ENCODE results near the gene NEK8. TPM values are rescaled to one million over a fixed set of nuclear protein-coding genes. Genes with fewer than 3 reads are reported as not detected.

NEK8 gene
- polyA plus RNA-seq, 1 donor from 2014 or later, result 18.6 TPM

GRCh38 chr17:28704219-28704858 is 24.2 kb upstream of the NEK8 start:
- Mint-ChIP-seq H3K36me3 (peaks cover 2% of the 10 kb centered on the region), H3K4me1 (peaks cover 0 to 5% (median 4%) of the 10 kb centered on the region in 3 donors), H3K4me3 (no peak overlapping the region), H3K27ac (no peak overlapping the region), H3K9me3 (no peaks in the 10 kb centered on the region), H3K27me3 (no peaks in the 10 kb centered on the region)

GRCh38 chr17:28705074-28705659 is 23.4 kb upstream of the NEK8 start:
- peaks cover 2% of the 10 kb centered on the region for H3K36me3 Mint-ChIP-seq
- no peak overlapping the region for H3K4me3 Mint-ChIP-seq
- no peaks in the 10 kb centered on the region for H3K27me3 Mint-ChIP-seq
- no peaks in the 10 kb centered on the region for H3K9me3 Mint-ChIP-seq
- H3K4me1 Mint-ChIP-seq, result peaks cover 0 to 5% (median 4%) of the 10 kb centered on the region in 3 donors
- peak overlapping the region in 1 of 3 donors; percentile 80 for H3K27ac Mint-ChIP-seq

- Mint-ChIP-seq H3K27ac (peak overlapping the region in 2 of 3 donors; percentile 80 to 92), H3K9me3 (no peaks in the 10 kb centered on the region), H3K4me1 (peaks cover 5 to 7% (median 6%) of the 10 kb centered on the region in 3 donors), H3K4me3 (no peak overlapping the region), H3K36me3 (peaks cover 2% of the 10 kb centered on the region), H3K27me3 (no peaks in the 10 kb centered on the region)
Measured at GRCh38 chr17:28705728-28706334, 22.8 kb upstream of the NEK8 start.

GRCh38 chr17:28706471-28707338 is 21.9 kb upstream of the NEK8 start:
- no peak overlapping the region for H3K27ac Mint-ChIP-seq
- H3K9me3 Mint-ChIP-seq, result no peaks in the 10 kb centered on the region
- peaks cover 6 to 9% (median 8%) of the 10 kb centered on the region in 3 donors for H3K4me1 Mint-ChIP-seq
- no peaks in the 10 kb centered on the region for H3K27me3 Mint-ChIP-seq
- peaks cover 2% of the 10 kb centered on the region for H3K36me3 Mint-ChIP-seq
- peak overlapping the region in 1 of 4 donors; percentile 73 for H3K4me3 Mint-ChIP-seq

DNA sequence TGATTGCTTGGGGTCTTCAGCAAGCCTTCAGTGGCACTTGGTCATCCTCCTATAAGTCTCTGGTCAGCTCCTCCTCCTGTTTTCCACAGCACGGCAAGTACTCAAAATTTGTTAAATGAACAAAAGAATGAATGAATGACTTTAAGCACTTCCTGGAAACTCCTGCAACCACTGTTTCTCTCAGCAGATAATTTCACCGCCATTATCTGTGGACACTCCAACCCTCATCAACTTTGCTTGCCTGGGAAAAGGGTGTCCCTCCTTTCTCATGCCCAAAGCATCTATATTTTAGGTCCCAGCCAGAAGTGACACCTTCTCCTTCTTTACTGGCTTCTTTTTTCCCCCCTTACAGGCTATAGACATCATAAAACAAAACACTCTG is 21.3 kb upstream of the NEK8 start:
- Mint-ChIP-seq H3K4me3 (peak overlapping the region in 1 of 4 donors; percentile 73), H3K27ac (peak overlapping the region in 1 of 3 donors; percentile 30), H3K36me3 (no peaks in the 10 kb centered on the region), H3K4me1 (peaks cover 7 to 12% (median 8%) of the 10 kb centered on the region in 3 donors), H3K9me3 (no peaks in the 10 kb centered on the region), H3K27me3 (no peaks in the 10 kb centered on the region)

- Mint-ChIP-seq H3K36me3 (no peaks in the 10 kb centered on the region), H3K27me3 (peaks cover 3% of the 10 kb centered on the region), H3K27ac (peak overlapping the region; percentile 84 to 94 (median 94)), H3K4me1 (peaks cover 11 to 13% (median 11%) of the 10 kb centered on the region in 3 donors), H3K4me3 (peak overlapping the region; percentile 78 to 98 (median 93)), H3K9me3 (no peaks in the 10 kb centered on the region)
Measured at GRCh38 chr17:28710861-28711722, 17.5 kb upstream of the NEK8 start.

- H3K36me3 Mint-ChIP-seq, result no peaks in the 10 kb centered on the region
- H3K27me3 Mint-ChIP-seq, result peaks cover 3% of the 10 kb centered on the region
- H3K27ac Mint-ChIP-seq, result peak within 1 kb of the TSS; percentile 84 to 94 (median 94)
- H3K9me3 Mint-ChIP-seq, result no peaks in the 10 kb centered on the region
- peak within 1 kb of the TSS; percentile 78 to 98 (median 93) for H3K4me3 Mint-ChIP-seq
- H3K4me1 Mint-ChIP-seq, result peaks cover 11 to 13% (median 11%) of the 10 kb centered on the region in 3 donors
Measured at GRCh38 chr17:28711723-28712031, 16.9 kb upstream of the NEK8 start, which contains the start of gene PROCA1. Gene PROCA1 (minus strand): TSS chr17:28711888. CDS start chr17:28711660, 228 bp downstream.

DNA sequence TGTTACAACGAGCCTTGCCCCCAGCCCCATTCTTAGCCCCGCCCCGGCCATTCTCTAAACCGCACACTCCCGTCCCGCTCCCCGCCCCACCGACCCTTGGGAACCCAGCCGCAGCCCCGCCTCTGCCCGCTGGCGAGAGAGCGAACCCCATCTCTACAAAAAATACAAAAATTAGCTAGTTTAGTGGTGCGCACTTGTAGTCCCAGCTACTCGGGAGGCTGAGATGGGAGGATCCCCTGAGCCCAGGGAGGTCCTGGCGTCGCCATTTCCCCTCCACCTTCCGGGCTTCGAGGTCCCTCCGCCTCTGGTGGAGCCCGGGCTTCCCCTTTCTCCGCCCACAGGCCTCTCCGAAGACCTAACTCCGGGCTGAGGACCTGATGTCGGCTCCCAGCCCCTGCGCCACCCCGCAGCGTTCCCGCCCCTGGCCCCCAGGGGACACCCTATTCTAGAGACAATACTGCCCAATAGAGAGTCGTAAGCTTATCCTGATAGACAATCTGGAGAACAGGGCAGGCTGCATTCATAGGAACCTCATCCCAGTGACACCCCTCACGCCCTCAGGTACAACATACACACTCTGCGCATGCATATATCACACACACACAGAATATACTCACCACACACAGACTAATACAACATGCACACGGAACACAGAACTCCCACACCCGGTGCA is 16.4 kb upstream of the NEK8 start:
- Mint-ChIP-seq H3K4me1 (peaks cover 11 to 13% (median 11%) of the 10 kb centered on the region in 3 donors), H3K36me3 (no peaks in the 10 kb centered on the region), H3K27me3 (peaks cover 3% of the 10 kb centered on the region), H3K4me3 (peak overlapping the region; percentile 78 to 98 (median 93)), H3K9me3 (no peaks in the 10 kb centered on the region), H3K27ac (peak overlapping the region; percentile 84 to 94 (median 87))

DNA sequence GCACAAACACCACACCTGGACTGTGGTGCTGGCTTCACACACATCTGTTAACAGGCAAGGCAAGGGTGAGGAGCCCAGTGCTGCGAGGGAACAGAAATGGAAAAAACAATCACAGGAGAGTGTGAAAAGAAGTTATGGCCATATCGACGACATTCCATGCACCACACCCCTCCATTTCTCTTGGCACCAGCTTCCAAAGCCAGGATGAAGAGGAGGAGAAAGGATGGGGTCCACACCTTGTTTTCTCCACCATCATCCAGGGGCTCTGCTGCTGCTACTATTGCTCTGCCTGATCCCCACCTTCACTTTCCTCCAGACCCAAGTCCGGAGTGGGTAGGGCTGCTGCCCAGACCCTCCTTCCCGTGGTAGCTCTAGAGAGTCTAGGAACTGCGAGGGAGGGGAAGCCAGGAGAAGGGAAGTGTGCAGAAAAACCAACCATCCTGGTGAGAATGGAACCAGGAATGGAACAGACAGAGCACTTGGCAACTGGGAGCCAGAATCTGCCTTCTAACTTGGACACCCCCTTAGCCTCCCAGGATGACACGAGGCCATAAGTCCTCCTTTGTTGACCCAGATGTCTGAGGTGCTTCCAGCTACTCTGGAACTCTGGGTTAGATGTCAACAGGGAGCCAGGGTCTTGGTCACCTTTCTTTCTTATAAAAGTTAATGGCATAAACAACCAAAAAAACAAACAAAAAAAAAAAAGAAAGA is 15.7 kb upstream of the NEK8 start:
- H3K4me1 Mint-ChIP-seq, result peaks cover 11 to 13% (median 11%) of the 10 kb centered on the region in 3 donors
- H3K27ac Mint-ChIP-seq, result peak overlapping the region in 2 of 3 donors; percentile 87 to 94
- H3K4me3 Mint-ChIP-seq, result peak overlapping the region; percentile 78 to 98 (median 93)
- H3K27me3 Mint-ChIP-seq, result peaks cover 3% of the 10 kb centered on the region
- H3K9me3 Mint-ChIP-seq, result no peaks in the 10 kb centered on the region
- H3K36me3 Mint-ChIP-seq, result no peaks in the 10 kb centered on the region

GRCh38 chr17:28714281-28714680 is 14.3 kb upstream of the NEK8 start:
- peaks cover 3% of the 10 kb centered on the region for H3K27me3 Mint-ChIP-seq
- peaks cover 17 to 21% (median 17%) of the 10 kb centered on the region in 3 donors for H3K4me1 Mint-ChIP-seq
- peak overlapping the region in 1 of 3 donors; percentile 20 for H3K27ac Mint-ChIP-seq
- H3K36me3 Mint-ChIP-seq, result no peaks in the 10 kb centered on the region
- peak overlapping the region in 1 of 4 donors; percentile 76 for H3K4me3 Mint-ChIP-seq
- H3K9me3 Mint-ChIP-seq, result no peaks in the 10 kb centered on the region

DNA sequence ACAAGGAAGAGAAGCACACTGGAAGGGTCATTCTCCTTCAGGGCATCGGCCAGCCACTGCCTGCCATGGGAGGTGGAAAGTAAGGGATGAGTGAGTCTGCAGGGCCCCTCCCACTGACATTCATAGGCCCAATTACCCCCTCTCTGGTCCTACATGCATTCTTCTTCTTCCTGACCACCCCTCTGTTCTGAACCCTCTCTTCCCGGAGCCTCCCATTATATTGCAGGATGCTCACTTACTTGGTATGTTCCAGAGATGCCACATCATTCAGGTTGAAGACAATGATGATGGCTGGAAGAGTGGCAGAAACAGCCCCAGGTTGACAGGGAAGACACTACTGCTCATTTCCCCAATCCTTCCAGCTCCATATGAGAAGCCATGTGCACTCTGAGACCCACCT is 13.4 kb upstream of the NEK8 start:
- Mint-ChIP-seq H3K4me3 (peak overlapping the region in 2 of 4 donors; percentile 10 to 34), H3K9me3 (no peaks in the 10 kb centered on the region), H3K36me3 (no peaks in the 10 kb centered on the region), H3K27ac (peak overlapping the region in 1 of 3 donors; percentile 20), H3K27me3 (peaks cover 3% of the 10 kb centered on the region), H3K4me1 (peaks cover 20 to 30% (median 23%) of the 10 kb centered on the region in 3 donors)

DNA sequence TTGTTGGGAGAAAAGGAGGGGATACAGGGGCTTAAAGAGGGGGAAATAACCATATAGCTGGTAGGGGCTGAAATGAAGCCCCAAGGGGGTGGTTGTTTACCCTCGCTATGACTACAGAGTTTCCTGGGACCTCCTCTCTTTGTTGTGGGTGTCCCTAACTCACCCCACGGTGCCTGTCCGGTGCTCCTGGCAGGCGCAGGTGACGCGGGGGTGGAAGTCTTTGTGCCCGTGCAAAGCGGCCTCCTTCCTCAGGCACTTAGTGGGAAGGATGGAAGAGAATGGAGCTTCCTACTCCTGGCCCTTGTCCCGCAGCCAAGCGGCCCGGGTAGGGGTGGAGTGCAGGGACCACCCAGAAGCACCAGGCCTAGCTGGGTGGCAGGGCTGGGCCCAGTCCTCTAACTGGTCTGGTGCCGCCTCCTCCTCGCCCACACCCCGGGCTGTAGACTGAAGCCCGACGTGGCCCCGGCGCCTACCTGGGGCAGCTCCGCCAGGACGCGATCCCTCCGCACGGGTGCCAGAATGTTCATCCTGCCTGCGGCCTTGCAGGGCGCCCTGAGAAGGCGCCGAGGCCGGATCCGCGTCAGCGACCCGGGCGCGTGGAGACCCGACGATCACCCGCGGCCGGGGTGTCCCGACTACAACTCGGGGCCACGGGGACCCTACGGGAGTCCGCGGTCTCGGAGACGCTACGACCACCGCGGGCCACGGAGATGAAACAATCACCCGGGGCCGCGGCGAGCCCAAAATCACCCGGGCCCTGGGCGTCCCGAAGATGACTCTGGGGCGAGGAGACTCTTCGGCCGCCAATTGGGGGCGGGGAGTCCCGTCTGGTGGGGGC is 11.6 kb upstream of the NEK8 start:
- peaks cover 3% of the 10 kb centered on the region for H3K36me3 Mint-ChIP-seq
- H3K9me3 Mint-ChIP-seq, result no peaks in the 10 kb centered on the region
- H3K4me1 Mint-ChIP-seq, result peaks cover 24 to 30% (median 30%) of the 10 kb centered on the region in 3 donors
- no peak overlapping the region for H3K27ac Mint-ChIP-seq
- peaks cover 3% of the 10 kb centered on the region for H3K27me3 Mint-ChIP-seq
- peak overlapping the region; percentile 24 to 75 (median 67) for H3K4me3 Mint-ChIP-seq
